Brain microvascular endothelial cell (primary cell): ENCODE data around the gene FBXL19.

Experiments
- DNase-seq: peaks from one replicate; pipeline ENCODE4 v3.0.0-alpha.2; 2020
- H3K27ac ChIP-seq: fragments of 250-450 bp; sonication (Bioruptor Pico); 2 replicates; pipeline ENCODE4 v1.5.1; 2020; ENCODE audit warnings: mild to moderate bottlenecking, moderate library complexity
- H3K27me3 ChIP-seq: fragments of 250-450 bp; sonication (Bioruptor Pico); replicated peaks from 2 replicates; pipeline ENCODE4 v1.5.1; 2020; ENCODE audit warnings: mild to moderate bottlenecking
- H3K36me3 ChIP-seq: fragments of 250-450 bp; sonication (Bioruptor Pico); replicated peaks from 2 replicates; pipeline ENCODE4 v1.5.1; 2020; ENCODE audit warnings: mild to moderate bottlenecking
- H3K4me3 ChIP-seq: 2 replicates; pipeline ENCODE4 v1.5.1; 2011; ENCODE audit warnings: low read depth, mild to moderate bottlenecking, control low read depth, low read length, moderate library complexity
- CTCF ChIP-seq: IDR thresholded peaks from 2 replicates; pipeline ENCODE4 v1.5.1; 2011; ENCODE audit warnings: low read depth, mild to moderate bottlenecking, moderate library complexity, low read length, control low read depth, inconsistent platforms; ENCODE audit errors: missing control alignments
- in situ Hi-C: cut with HindIII; loops from 2 replicates; pipeline ENCODE4 v1.10.0; 2017; ENCODE audit warnings: low sequenced_read_pairs, low pct_ligation_motif_present

Gene FBXL19

GRCh38 chr16:30882429-30883310 lies 40.7 kb upstream of the FBXL19 start:
- in situ Hi-C loops: loop anchor here (25.0 kb wide), 1 partner anchor 95 kb away; the partner anchor contains the start of gene ZNF629
- TF ChIP-seq CTCF: no peak
- no peaks in the 10 kb centered on the region for H3K27me3 ChIP-seq
- peaks cover 8% of the 10 kb centered on the region for H3K36me3 ChIP-seq
- no peak overlapping the region for H3K4me3 ChIP-seq
- no peak for DNase-seq
- H3K27ac ChIP-seq: no peak overlapping the region

GRCh38 chr16:30884760-30885159 lies 38.6 kb upstream of the FBXL19 start:
- in situ Hi-C loops: loop anchor here (25.0 kb wide), 1 partner anchor 97 kb away; the partner anchor contains the start of gene ZNF629
- DNase-seq: no peak
- no peak overlapping the region for H3K4me3 ChIP-seq
- no peak for TF ChIP-seq CTCF
- no peak overlapping the region for H3K27ac ChIP-seq
- H3K36me3 ChIP-seq: peaks cover 19% of the 10 kb centered on the region
- H3K27me3 ChIP-seq: no peaks in the 10 kb centered on the region

GRCh38 chr16:30885196-30885595 lies 38.2 kb upstream of the FBXL19 start:
- no peak overlapping the region for H3K4me3 ChIP-seq
- no peak overlapping the region for H3K27ac ChIP-seq
- H3K36me3 ChIP-seq: peaks cover 19% of the 10 kb centered on the region
- in situ Hi-C loops: loop anchor here (25.0 kb wide), 1 partner anchor 98 kb away; the partner anchor contains the start of gene ZNF629
- H3K27me3 ChIP-seq: no peaks in the 10 kb centered on the region
- TF ChIP-seq CTCF: no peak
- no peak for DNase-seq

- Histone ChIP-seq H3K4me3 (no peak overlapping the region), H3K27ac (no peak overlapping the region), H3K27me3 (no peaks in the 10 kb centered on the region), H3K36me3 (peaks cover 22% of the 10 kb centered on the region)
- no peak for DNase-seq
- in situ Hi-C loops: loop anchor here (25.0 kb wide), 1 partner anchor 99 kb away; the partner anchor contains the start of gene ZNF629
- TF ChIP-seq CTCF: no peak
Observed at GRCh38 chr16:30886145-30886544, 37.2 kb upstream of the FBXL19 start.

- H3K27ac ChIP-seq: no peak overlapping the region
- H3K4me3 ChIP-seq: no peak overlapping the region
- H3K36me3 ChIP-seq: peaks cover 18% of the 10 kb centered on the region
- no peak for TF ChIP-seq CTCF
- no peak for DNase-seq
- no peaks in the 10 kb centered on the region for H3K27me3 ChIP-seq
- in situ Hi-C loops: loop anchor here (25.0 kb wide), 1 partner anchor 101 kb away; the partner anchor contains the start of gene ZNF629
Observed at GRCh38 chr16:30887927-30888326, 35.4 kb upstream of the FBXL19 start.
